ENCODE data around the gene ST7. TPM values are rescaled to one million over a fixed set of nuclear protein-coding genes. Genes with fewer than 3 reads are reported as not detected.

The ST7 gene
- total RNA-seq, 2 experiments from 2014 or later, result 5.9 to 9.2 TPM

- no peaks in the 10 kb centered on the region for H3K27me3 Mint-ChIP-seq
- no peak overlapping the region for H3K4me3 Mint-ChIP-seq
- DNase-seq (no peak), ATAC-seq (no peak)
- H3K36me3 Mint-ChIP-seq (ENCODE audit: low read depth), result peaks cover 2% of the 10 kb centered on the region
- H3K9me3 Mint-ChIP-seq, result no peaks in the 10 kb centered on the region
- ChIA-PET CTCF (interaction anchor here (1.9 kb wide), 1 partner anchor 17 kb away, joined by 4 read pairs; no protein-coding TSS in a partner anchor), POLR2A (no interaction called here)
- intact Hi-C loops (cut with micrococcal nuclease), result no loop called here
- peaks cover 4% of the 10 kb centered on the region for H3K4me1 Mint-ChIP-seq (ENCODE audit: low read depth)
- no peak for TF ChIP-seq CTCF (IDR thresholded peaks at IDR 0.05)
- H3K27ac Mint-ChIP-seq, result no peak overlapping the region
These were observed 192.8 kb downstream of the ST7 start for GRCh38 chr7:117146059-117146458.

- no peaks in the 10 kb centered on the region for H3K9me3 Mint-ChIP-seq
- intact Hi-C loops (cut with micrococcal nuclease), result no loop called here
- ATAC-seq (no peak), DNase-seq (no peak)
- H3K27me3 Mint-ChIP-seq, result no peaks in the 10 kb centered on the region
- H3K36me3 Mint-ChIP-seq (ENCODE audit: low read depth), result peaks cover 2% of the 10 kb centered on the region
- no peak overlapping the region for H3K27ac Mint-ChIP-seq
- peaks cover 4% of the 10 kb centered on the region for H3K4me1 Mint-ChIP-seq (ENCODE audit: low read depth)
- ChIA-PET POLR2A (no interaction called here), CTCF (interaction anchor here (1.9 kb wide), 1 partner anchor 17 kb away, joined by 4 read pairs; no protein-coding TSS in a partner anchor)
- H3K4me3 Mint-ChIP-seq, result no peak overlapping the region
- no peak for TF ChIP-seq CTCF (IDR thresholded peaks at IDR 0.05)
These were observed 193.2 kb downstream of the ST7 start for GRCh38 chr7:117146511-117146910.

- no peak for ATAC-seq
- ChIA-PET CTCF (no interaction called here), POLR2A (no interaction called here)
- Mint-ChIP-seq H3K4me1 (ENCODE audit: low read depth) (no peaks in the 10 kb centered on the region), H3K4me3 (no peak overlapping the region), H3K27ac (no peak overlapping the region), H3K36me3 (ENCODE audit: low read depth) (no peaks in the 10 kb centered on the region), H3K9me3 (no peaks in the 10 kb centered on the region), H3K27me3 (no peaks in the 10 kb centered on the region)
- no peak for DNase-seq
- no peak for TF ChIP-seq CTCF (IDR thresholded peaks at IDR 0.05)
- intact Hi-C loops (cut with micrococcal nuclease), result no loop called here
These were observed 195.7 kb downstream of the ST7 start for GRCh38 chr7:117148971-117149370.

- intact Hi-C loops (cut with micrococcal nuclease), result no loop called here
- no peak for DNase-seq
- H3K4me3 Mint-ChIP-seq, result no peak overlapping the region
These were observed 196.4 kb downstream of the ST7 start for GRCh38 chr7:117149692-117150091.

More at GRCh38 chr7:117149692-117150091, 196.4 kb downstream of the ST7 start:
- H3K36me3 Mint-ChIP-seq (ENCODE audit: low read depth), result no peaks in the 10 kb centered on the region
- no peaks in the 10 kb centered on the region for H3K27me3 Mint-ChIP-seq
- ATAC-seq, result no peak
- ChIA-PET POLR2A (no interaction called here), CTCF (interaction anchor here (1.0 kb wide), 1 partner anchor 161 kb away, joined by 4 read pairs; no protein-coding TSS in a partner anchor)
- H3K9me3 Mint-ChIP-seq, result no peaks in the 10 kb centered on the region
- no peak overlapping the region for H3K27ac Mint-ChIP-seq
- no peak for TF ChIP-seq CTCF (IDR thresholded peaks at IDR 0.05)
- no peaks in the 10 kb centered on the region for H3K4me1 Mint-ChIP-seq (ENCODE audit: low read depth)
